ENCODE data around the gene PUM1.

DNA sequence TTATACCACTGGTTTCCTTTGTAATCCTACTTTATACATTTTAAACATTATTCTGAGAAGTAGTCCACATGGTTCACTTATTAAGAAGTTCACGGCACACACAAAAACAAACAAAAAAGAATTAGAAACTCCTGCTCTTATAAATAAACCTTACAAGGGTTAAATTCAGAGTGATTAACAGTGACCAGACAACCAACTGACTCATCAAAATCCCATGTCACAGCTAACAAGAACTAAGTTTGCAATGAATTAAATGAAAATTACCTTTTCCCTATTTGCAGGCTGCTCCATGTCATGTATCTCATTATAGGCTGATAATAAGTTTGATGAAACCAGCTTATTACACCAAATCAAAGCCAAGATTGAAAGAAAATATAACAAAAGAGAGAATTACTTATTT lies 77.5 kb downstream of the PUM1 start:
- TF ChIP-seq, protein P1, sequence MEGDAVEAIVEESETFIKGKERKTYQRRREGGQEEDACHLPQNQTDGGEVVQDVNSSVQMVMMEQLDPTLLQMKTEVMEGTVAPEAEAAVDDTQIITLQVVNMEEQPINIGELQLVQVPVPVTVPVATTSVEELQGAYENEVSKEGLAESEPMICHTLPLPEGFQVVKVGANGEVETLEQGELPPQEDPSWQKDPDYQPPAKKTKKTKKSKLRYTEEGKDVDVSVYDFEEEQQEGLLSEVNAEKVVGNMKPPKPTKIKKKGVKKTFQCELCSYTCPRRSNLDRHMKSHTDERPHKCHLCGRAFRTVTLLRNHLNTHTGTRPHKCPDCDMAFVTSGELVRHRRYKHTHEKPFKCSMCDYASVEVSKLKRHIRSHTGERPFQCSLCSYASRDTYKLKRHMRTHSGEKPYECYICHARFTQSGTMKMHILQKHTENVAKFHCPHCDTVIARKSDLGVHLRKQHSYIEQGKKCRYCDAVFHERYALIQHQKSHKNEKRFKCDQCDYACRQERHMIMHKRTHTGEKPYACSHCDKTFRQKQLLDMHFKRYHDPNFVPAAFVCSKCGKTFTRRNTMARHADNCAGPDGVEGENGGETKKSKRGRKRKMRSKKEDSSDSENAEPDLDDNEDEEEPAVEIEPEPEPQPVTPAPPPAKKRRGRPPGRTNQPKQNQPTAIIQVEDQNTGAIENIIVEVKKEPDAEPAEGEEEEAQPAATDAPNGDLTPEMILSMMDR (IDR thresholded peaks at IDR 0.05), result no peak
- no peak for TF ChIP-seq SIN3A (IDR thresholded peaks at IDR 0.05; ENCODE audit: borderline replicate concordance, insufficient read depth, low read depth, low read length)

Data from Panc1 (cell line).